IMR-90 (cell line): Measurements from ENCODE around the gene PCDHGA6. TPM values are rescaled to one million over a fixed set of nuclear protein-coding genes. Genes with fewer than 3 reads are reported as not detected.
"Not testable (repeated sequence)": the region's sequence is repeated elsewhere in the genome, so short reads cannot be mapped to it uniquely, and the experiment has no call there.

Experiments
- ATAC-seq: fragments of 200-7000 bp; cut with Tn5 transposase; 2 replicates; pipeline ENCODE4 v1.9.1; 2020; ENCODE audit warnings: low read depth, mild to moderate bottlenecking, moderate library complexity
- BruUV-seq: library from RNA; stranded (reverse); fragments of 400-500 nt; replicated peaks from 2 replicates; lab custom pipeline; 2021; lab: Mats Ljungman, UMichigan
- CTCF ChIA-PET: fragments of 300-600 bp; formaldehyde crosslinking; extraction: SDS; loops from one replicate; lab custom pipeline; 2021; ENCODE audit warnings: antibody characterized with exemption; lab: Yijun Ruan, JAX
- POLR2A ChIA-PET: fragments of 300-600 bp; sonication (Branson Sonifier 250); formaldehyde crosslinking; loops from one replicate; lab custom pipeline; 2022; ENCODE audit warnings: antibody characterized with exemption; ENCODE audit not compliant: unreplicated experiment; lab: Charles Lee
- DNase-seq: peaks from one replicate; pipeline ENCODE4 v3.0.0; 2013
- H2AFZ ChIP-seq: replicated peaks from 2 replicates; pipeline ENCODE3; 2013; ENCODE audit warnings: low read length, mild to moderate bottlenecking; ENCODE audit not compliant: poor library complexity
- H2AK5ac ChIP-seq: 2 replicates; pipeline ENCODE4 v1.6.1; 2013; ENCODE audit warnings: low read depth, low read length, inconsistent platforms
- H2AK9ac ChIP-seq: replicated peaks from 2 replicates; pipeline ENCODE3; 2013; ENCODE audit warnings: mild to moderate bottlenecking, low read depth, low read length, moderate library complexity; ENCODE audit not compliant: poor library complexity
- H2BK120ac ChIP-seq: 2 replicates; pipeline ENCODE4 v1.6.1; 2013; ENCODE audit warnings: low read depth, low read length, inconsistent platforms
- H2BK15ac ChIP-seq: 3 replicates; pipeline ENCODE4 v1.6.1; 2013; ENCODE audit warnings: low read depth, low read length, inconsistent platforms
- H2BK20ac ChIP-seq: 2 replicates; pipeline ENCODE4 v1.6.1; 2013; ENCODE audit warnings: low read depth, mild to moderate bottlenecking, inconsistent platforms, low read length, moderate library complexity
- H2BK5ac ChIP-seq: 2 replicates; pipeline ENCODE4 v1.6.1; 2013; ENCODE audit warnings: mild to moderate bottlenecking, low read depth, low read length, inconsistent platforms; ENCODE audit not compliant: poor library complexity, severe bottlenecking
- H3K14ac ChIP-seq: replicated peaks from 2 replicates; pipeline ENCODE4 v1.6.1; 2013; ENCODE audit warnings: low read depth, low read length, inconsistent platforms
- H3K18ac ChIP-seq: 2 replicates; pipeline ENCODE4 v1.6.1; 2013; ENCODE audit warnings: low read depth, low read length, control low read depth
- H3K23ac ChIP-seq: 2 replicates; pipeline ENCODE4 v1.6.1; 2013; ENCODE audit warnings: low read depth, low read length, inconsistent platforms
- H3K27ac ChIP-seq: 2 replicates; pipeline ENCODE4 v1.5.1; 2013; ENCODE audit warnings: mild to moderate bottlenecking, control low read depth, low read length; ENCODE audit not compliant: insufficient read depth
- H3K27me3 ChIP-seq: 2 replicates; pipeline ENCODE4 v1.6.1; 2013; ENCODE audit warnings: low read length; ENCODE audit not compliant: control insufficient read depth, insufficient read depth
- H3K36me3 ChIP-seq: 2 replicates; pipeline ENCODE4 v1.6.1; 2013; ENCODE audit warnings: low read length, mixed read lengths; ENCODE audit not compliant: control insufficient read depth, insufficient read depth
- H3K4ac ChIP-seq: 2 replicates; pipeline ENCODE4 v1.6.1; 2013; ENCODE audit warnings: low read depth, low read length, inconsistent platforms
- H3K4me1 ChIP-seq: 2 replicates; pipeline ENCODE4 v1.6.1; 2013; ENCODE audit warnings: low read length, mixed read lengths; ENCODE audit not compliant: control insufficient read depth, insufficient read depth
- H3K4me2 ChIP-seq: 2 replicates; pipeline ENCODE4 v1.6.1; 2013; ENCODE audit warnings: low read depth, mild to moderate bottlenecking, control low read depth, low read length, moderate library complexity
- H3K4me3 ChIP-seq: 2 replicates; pipeline ENCODE4 v1.5.1; 2013; ENCODE audit warnings: low read depth, mild to moderate bottlenecking, control low read depth, low read length, moderate library complexity; ENCODE audit not compliant: insufficient read depth
- H3K56ac ChIP-seq: 2 replicates; pipeline ENCODE4 v1.6.1; 2013; ENCODE audit warnings: low read length, inconsistent platforms; ENCODE audit not compliant: insufficient read depth; ENCODE audit errors: extremely low read depth
- H3K79me1 ChIP-seq, 2 experiments: 2 replicates each; pipeline ENCODE4 v1.6.1; 2013; ENCODE audit warnings: low read length in 2 of 2, inconsistent platforms in 1 of 2, low read depth in 1 of 2
- H3K9ac ChIP-seq: 2 replicates; pipeline ENCODE4 v1.6.1; 2013; ENCODE audit warnings: low read depth, low read length, control low read depth
- H3K9me1 ChIP-seq: 2 replicates; pipeline ENCODE4 v1.6.1; 2013; ENCODE audit warnings: low read length, inconsistent platforms; ENCODE audit not compliant: insufficient read depth
- H3K9me3 ChIP-seq: 2 replicates; pipeline ENCODE4 v1.6.1; 2013; ENCODE audit warnings: low read length; ENCODE audit not compliant: control insufficient read depth, insufficient read depth
- H4K20me1 ChIP-seq: 2 replicates; pipeline ENCODE4 v1.6.1; 2013; ENCODE audit warnings: low read length, inconsistent platforms; ENCODE audit not compliant: insufficient read depth
- H4K5ac ChIP-seq: 2 replicates; pipeline ENCODE4 v1.6.1; 2013; ENCODE audit warnings: mild to moderate bottlenecking, low read depth, low read length, control low read depth
- H4K8ac ChIP-seq, 2 experiments: 2 replicates each; pipeline ENCODE4 v1.6.1; 2013; ENCODE audit warnings: low read depth in 2 of 2, low read length in 2 of 2, control low read depth in 1 of 2, inconsistent platforms in 1 of 2
- H4K91ac ChIP-seq: 2 replicates; pipeline ENCODE4 v1.6.1; 2013; ENCODE audit warnings: low read depth, low read length, inconsistent platforms; ENCODE audit not compliant: insufficient read depth
- WGBS, 2 experiments: methylation state at CpG; one replicate each; pipeline versions ENCODE4 v1.1.5 to v1.1.7; 2013; ENCODE audit warnings: missing lambda C conversion rate in 2 of 2; ENCODE audit not compliant: insufficient read length in 1 of 2; ENCODE audit errors: extremely low coverage in 2 of 2; 5-methylcytosine and 5-hydroxymethylcytosine counted together
- dilution Hi-C: fragments of 300-500 bp; cut with HindIII; formaldehyde crosslinking; loops from one replicate; pipeline ENCODE4 v1.14.3; 2018; ENCODE audit warnings: low sequenced_read_pairs; ENCODE audit not compliant: unreplicated experiment
- in situ Hi-C: fragments of 300-500 bp; cut with MboI; formaldehyde crosslinking; loops from 3 replicates; pipeline ENCODE4 v1.14.3; 2019; ENCODE audit warnings: low sequenced_read_pairs, inconsistent platforms, mixed read lengths
- intact Hi-C: fragments of 100-400 bp; cut with micrococcal nuclease; formaldehyde crosslinking; loops from 2 replicates; pipeline ENCODE4 v1.10.0; 2022
- polyA plus RNA-seq, 3 experiments: library from polyadenylated mRNA; depleted of rRNA; stranded (reverse); fragments of >200 nt; gene quantifications; 2 replicates each; pipeline ENCODE4 v1.2.3, GENCODE V29; 2012; ENCODE audit warnings: low replicate concordance in 1 of 3
- total RNA-seq: library from RNA; depleted of rRNA; stranded (reverse); fragments of >200 nt; gene quantifications from 2 replicates; pipeline ENCODE4 v1.2.3, GENCODE V29; 2012

PCDHGA6 gene
- total and polyA plus RNA-seq, 2 of the 4 experiments (the other 2 are of a cell fraction): 4.1 to 4.7 TPM

DNA sequence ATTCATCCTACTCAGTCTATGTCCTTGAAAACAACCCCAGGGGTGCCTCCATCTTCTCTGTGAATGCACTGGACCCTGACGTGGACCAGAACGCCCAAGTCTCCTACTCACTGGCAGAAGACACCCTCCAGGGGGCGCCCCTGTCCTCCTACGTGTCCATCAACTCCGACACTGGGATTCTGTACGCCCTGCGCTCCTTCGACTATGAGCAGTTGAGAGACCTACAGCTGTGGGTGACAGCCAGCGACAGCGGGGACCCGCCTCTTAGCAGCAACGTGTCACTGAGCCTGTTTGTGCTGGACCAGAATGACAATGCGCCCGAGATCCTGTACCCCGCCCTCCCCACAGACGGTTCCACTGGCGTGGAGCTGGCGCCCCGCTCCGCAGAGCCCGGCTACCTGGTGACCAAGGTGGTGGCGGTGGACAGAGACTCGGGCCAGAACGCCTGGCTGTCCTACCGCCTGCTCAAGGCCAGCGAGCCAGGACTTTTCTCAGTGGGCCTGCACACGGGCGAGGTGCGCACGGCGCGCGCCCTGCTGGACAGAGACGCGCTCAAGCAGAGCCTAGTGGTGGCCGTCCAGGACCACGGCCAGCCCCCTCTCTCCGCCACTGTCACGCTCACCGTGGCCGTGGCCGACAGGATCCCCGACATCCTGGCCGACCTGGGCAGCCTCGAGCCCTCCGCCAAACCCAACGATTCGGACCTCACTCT, 1.9 kb downstream of the PCDHGA6 start:
- H3K4me2 ChIP-seq, H2BK5ac ChIP-seq, H2AK5ac ChIP-seq, H3K4me1 ChIP-seq, dilution Hi-C loops, H4K91ac ChIP-seq, CTCF ChIA-PET, H3K27ac ChIP-seq, H2AK9ac ChIP-seq, H2BK120ac ChIP-seq, BruUV-seq, DNase-seq, H2AFZ ChIP-seq, H2BK15ac ChIP-seq, H3K14ac ChIP-seq, H4K20me1 ChIP-seq, H4K8ac ChIP-seq, H3K4me3 ChIP-seq, ATAC-seq, H3K4ac ChIP-seq, H3K79me1 ChIP-seq, H3K27me3 ChIP-seq, in situ Hi-C loops, H3K23ac ChIP-seq, intact Hi-C loops, H2BK20ac ChIP-seq, H3K9me1 ChIP-seq, H3K18ac ChIP-seq, H4K5ac ChIP-seq, H3K56ac ChIP-seq, POLR2A ChIA-PET, H3K9ac ChIP-seq: not testable (repeated sequence)
- H3K9me3 ChIP-seq: peaks cover 54% of the 10 kb centered on the region
- H3K36me3 ChIP-seq: peaks cover 20% of the 10 kb centered on the region
- WGBS, 2 experiments: 40% methylated on average over 9 of the region's 48 CpGs; no CpG with 5 or more reads in 1 of the 2 experiments
